Left ventricle myocardium inferior (tissue), 1 donor: Measurements from ENCODE around the gene SH3BGRL2. TPM values are rescaled to one million over a fixed set of nuclear protein-coding genes. Genes with fewer than 3 reads are reported as not detected.

ENCODE experiments used
- DNase-seq: peaks from one replicate; pipeline ENCODE4 v3.0.0-alpha.2; 2020
- H3K27ac ChIP-seq: fragments of 200-600 bp; replicated peaks from 2 replicates; pipeline ENCODE4 v1.8.0; 2021
- H3K27me3 ChIP-seq: fragments of 200-600 bp; 2 replicates; pipeline ENCODE4 v1.8.0; 2021; ENCODE audit warnings: low read depth
- H3K36me3 ChIP-seq: fragments of 200-600 bp; 2 replicates; pipeline ENCODE4 v1.8.0; 2021
- H3K4me1 ChIP-seq: fragments of 200-600 bp; 2 replicates; pipeline ENCODE4 v1.8.0; 2021
- H3K4me3 ChIP-seq: fragments of 200-600 bp; 2 replicates; pipeline ENCODE4 v1.8.0; 2021; ENCODE audit warnings: mild to moderate bottlenecking, moderate library complexity
- H3K9me3 ChIP-seq: fragments of 200-600 bp; replicated peaks from 2 replicates; pipeline ENCODE4 v1.8.0; 2021
- CTCF ChIP-seq: fragments of 200-600 bp; IDR thresholded peaks from 2 replicates; pipeline ENCODE4 v1.8.0; 2021; ENCODE audit warnings: antibody characterized with exemption, mild to moderate bottlenecking, borderline replicate concordance
- intact Hi-C: fragments of 100-400 bp; cut with micrococcal nuclease; formaldehyde crosslinking; loops from one replicate; pipeline ENCODE4 v1.11.0; 2022
- total RNA-seq: library from RNA; stranded (reverse); fragmentation: NEBNext Ultra II Directional; extraction: Animal tissue kit (Norgen Biotek cat#: 25700); gene quantifications from one replicate; pipeline ENCODE4 v1.2.1, GENCODE V29; 2021
- donor health status: DM: no; HTN: yes; CAD: no; lungs with severe emphysema.

Gene SH3BGRL2
- total RNA-seq, 1 donor from 2014 or later = 5.8 TPM

- H3K4me3 ChIP-seq = peak overlapping the region; percentile 87
- no peak for DNase-seq
- TF ChIP-seq CTCF = no peak
- H3K27me3 ChIP-seq = no peaks in the 10 kb centered on the region
- H3K9me3 ChIP-seq = no peaks in the 10 kb centered on the region
- no peaks in the 10 kb centered on the region for H3K36me3 ChIP-seq
- H3K27ac ChIP-seq = peak overlapping the region; percentile 81
- peaks cover 37% of the 10 kb centered on the region for H3K4me1 ChIP-seq
- intact Hi-C loops = loop anchor here (2.0 kb wide), 1 partner anchor 39 kb away; no protein-coding TSS in a partner anchor
Measured at GRCh38 chr6:79631693-79632172, 604 bp downstream of the SH3BGRL2 start.

GRCh38 chr6:79632580-79632979 lies 1.5 kb downstream of the SH3BGRL2 start:
- no peak for TF ChIP-seq CTCF
- no peaks in the 10 kb centered on the region for H3K36me3 ChIP-seq
- intact Hi-C loops = no loop called here
- DNase-seq = no peak
- peak overlapping the region; percentile 87 for H3K4me3 ChIP-seq
- H3K27ac ChIP-seq = no peak overlapping the region
- no peaks in the 10 kb centered on the region for H3K9me3 ChIP-seq
- no peaks in the 10 kb centered on the region for H3K27me3 ChIP-seq
- peaks cover 37% of the 10 kb centered on the region for H3K4me1 ChIP-seq

GRCh38 chr6:79634491-79635231 lies 3.5 kb downstream of the SH3BGRL2 start:
- H3K4me1 ChIP-seq = peaks cover 44% of the 10 kb centered on the region
- H3K9me3 ChIP-seq = no peaks in the 10 kb centered on the region
- DNase-seq = no peak
- no peak for TF ChIP-seq CTCF
- intact Hi-C loops = no loop called here
- H3K4me3 ChIP-seq = no peak overlapping the region
- no peaks in the 10 kb centered on the region for H3K36me3 ChIP-seq
- H3K27ac ChIP-seq = peak overlapping the region; percentile 44
- no peaks in the 10 kb centered on the region for H3K27me3 ChIP-seq

GRCh38 chr6:79635232-79635543 lies 4.1 kb downstream of the SH3BGRL2 start:
- no peak for DNase-seq
- no peaks in the 10 kb centered on the region for H3K36me3 ChIP-seq
- peak overlapping the region; percentile 44 for H3K27ac ChIP-seq
- H3K27me3 ChIP-seq = no peaks in the 10 kb centered on the region
- no peak for TF ChIP-seq CTCF
- no peak overlapping the region for H3K4me3 ChIP-seq
- H3K9me3 ChIP-seq = no peaks in the 10 kb centered on the region
- H3K4me1 ChIP-seq = peaks cover 50% of the 10 kb centered on the region
- intact Hi-C loops = no loop called here

- H3K4me1 ChIP-seq = peaks cover 48% of the 10 kb centered on the region
- H3K4me3 ChIP-seq = no peak overlapping the region
- no peak for TF ChIP-seq CTCF
- no peak for DNase-seq
- no peak overlapping the region for H3K27ac ChIP-seq
- no peaks in the 10 kb centered on the region for H3K36me3 ChIP-seq
- no peaks in the 10 kb centered on the region for H3K9me3 ChIP-seq
- intact Hi-C loops = no loop called here
- H3K27me3 ChIP-seq = no peaks in the 10 kb centered on the region
Measured at GRCh38 chr6:79636673-79637072, 5.5 kb downstream of the SH3BGRL2 start.
